ENCODE measurements around the gene SLC12A7.

DNA sequence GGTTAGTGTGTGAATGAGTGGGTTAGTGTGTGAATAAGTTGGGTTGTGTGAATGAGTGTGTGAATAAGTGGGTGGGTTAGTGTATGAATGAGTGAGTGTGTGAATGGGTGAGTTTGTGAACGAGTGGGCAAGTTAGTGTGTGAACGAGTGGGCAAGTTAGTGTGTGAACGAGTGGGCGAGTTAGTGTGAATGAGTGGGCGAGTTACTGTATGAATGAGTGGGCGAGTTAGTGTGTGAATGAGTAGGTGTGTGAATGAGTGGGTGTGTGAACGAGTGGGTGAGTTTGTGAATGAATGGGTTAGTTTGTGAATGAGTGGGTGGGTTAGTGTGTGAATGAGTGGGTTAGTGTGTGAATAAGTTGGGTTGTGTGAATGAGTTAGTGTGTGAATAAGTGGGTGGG is 68.5 kb downstream of the SLC12A7 start:
- TF ChIP-seq ZFX (IDR thresholded peaks at IDR 0.05) (no peak), CTCF (conservative IDR thresholded peaks at IDR 0.05) (no peak)
